KMS-11 (cell line): Measurements from ENCODE around the gene PLEKHD1.

ENCODE experiments used
- H2AFZ ChIP-seq: fragments of 200-600 bp; sonication (generic); 2 replicates; pipeline ENCODE4 v1.6.1; 2016; ENCODE audit warnings: antibody characterized with exemption, mixed run types, low read depth
- H3K27ac ChIP-seq: fragments of 200-600 bp; sonication (generic); 2 replicates; pipeline ENCODE4 v1.6.1; 2016; ENCODE audit warnings: mild to moderate bottlenecking, mixed run types
- H3K27me3 ChIP-seq: fragments of 200-600 bp; sonication (generic); 2 replicates; pipeline ENCODE4 v1.6.1; 2017; ENCODE audit warnings: mild to moderate bottlenecking, low read depth, mixed run types, moderate library complexity; ENCODE audit not compliant: insufficient read depth
- H3K36me3 ChIP-seq: fragments of 200-600 bp; sonication (generic); 2 replicates; pipeline ENCODE4 v1.6.1; 2017; ENCODE audit warnings: mild to moderate bottlenecking, mixed run types; ENCODE audit not compliant: insufficient read depth
- H3K4me1 ChIP-seq: fragments of 200-600 bp; sonication (generic); 2 replicates; pipeline ENCODE4 v1.6.1; 2016; ENCODE audit warnings: mild to moderate bottlenecking, low read depth, mixed run types; ENCODE audit not compliant: poor library complexity, severe bottlenecking
- H3K4me2 ChIP-seq: fragments of 200-600 bp; sonication (generic); 2 replicates; pipeline ENCODE4 v1.7.0; 2016; ENCODE audit warnings: mild to moderate bottlenecking, mixed run types
- H3K4me3 ChIP-seq: fragments of 200-600 bp; sonication (generic); IDR thresholded peaks from 2 replicates; pipeline ENCODE4 v1.6.1; 2017; ENCODE audit warnings: low read depth, low read length, mixed read lengths; ENCODE audit not compliant: insufficient read depth
- H3K79me2 ChIP-seq: fragments of 200-600 bp; sonication (generic); 2 replicates; pipeline ENCODE4 v1.6.1; 2016; ENCODE audit warnings: low read depth, mixed run types; ENCODE audit not compliant: insufficient read depth
- H3K9ac ChIP-seq: fragments of 200-600 bp; sonication (generic); 2 replicates; pipeline ENCODE4 v1.6.1; 2016; ENCODE audit warnings: mild to moderate bottlenecking, mixed run types
- H4K20me1 ChIP-seq: fragments of 200-600 bp; sonication (generic); 2 replicates; pipeline ENCODE4 v1.6.1; 2016; ENCODE audit warnings: mild to moderate bottlenecking, mixed run types; ENCODE audit not compliant: insufficient read depth
- CTCF ChIP-seq: fragments of 200-600 bp; sonication (generic); conservative IDR thresholded peaks from 2 replicates; pipeline ENCODE4 v1.6.1; 2017; ENCODE audit warnings: low read depth, mild to moderate bottlenecking, antibody characterized with exemption, low read length, moderate library complexity, mixed read lengths

Gene PLEKHD1

GRCh38 chr14:69504775-69505174 lies 20.2 kb downstream of the PLEKHD1 start:
- H3K9ac ChIP-seq, result no peak overlapping the region
- H3K27ac ChIP-seq, result no peak overlapping the region
- no peak overlapping the region for H3K4me3 ChIP-seq
- no peak for TF ChIP-seq CTCF
- no peaks in the 10 kb centered on the region for H4K20me1 ChIP-seq
- no peak overlapping the region for H2AFZ ChIP-seq
- H3K4me2 ChIP-seq, result no peak overlapping the region
- no peaks in the 10 kb centered on the region for H3K36me3 ChIP-seq
- H3K4me1 ChIP-seq, result no peaks in the 10 kb centered on the region
- no peaks in the 10 kb centered on the region for H3K79me2 ChIP-seq
- H3K27me3 ChIP-seq, result no peaks in the 10 kb centered on the region

- no peak for TF ChIP-seq CTCF
- Histone ChIP-seq H3K4me3 (no peak overlapping the region), H2AFZ (no peak overlapping the region), H3K4me2 (no peak overlapping the region), H3K36me3 (no peaks in the 10 kb centered on the region), H4K20me1 (no peaks in the 10 kb centered on the region), H3K27ac (no peak overlapping the region), H3K4me1 (no peaks in the 10 kb centered on the region), H3K79me2 (no peaks in the 10 kb centered on the region), H3K9ac (no peak overlapping the region), H3K27me3 (no peaks in the 10 kb centered on the region)
Observed at GRCh38 chr14:69505338-69506240, 21.1 kb downstream of the PLEKHD1 start.

- H3K4me2 ChIP-seq, result no peak overlapping the region
- no peaks in the 10 kb centered on the region for H4K20me1 ChIP-seq
- no peaks in the 10 kb centered on the region for H3K36me3 ChIP-seq
- no peak overlapping the region for H2AFZ ChIP-seq
- no peaks in the 10 kb centered on the region for H3K27me3 ChIP-seq
- no peaks in the 10 kb centered on the region for H3K4me1 ChIP-seq
- no peak overlapping the region for H3K9ac ChIP-seq
- H3K27ac ChIP-seq, result no peak overlapping the region
- no peak overlapping the region for H3K4me3 ChIP-seq
- no peak for TF ChIP-seq CTCF
- no peaks in the 10 kb centered on the region for H3K79me2 ChIP-seq
Observed at GRCh38 chr14:69506241-69506595, 21.7 kb downstream of the PLEKHD1 start.

GRCh38 chr14:69518289-69519101 lies 34.0 kb downstream of the PLEKHD1 start:
- no peaks in the 10 kb centered on the region for H4K20me1 ChIP-seq
- no peaks in the 10 kb centered on the region for H3K36me3 ChIP-seq
- H3K27ac ChIP-seq, result no peak overlapping the region
- H3K4me2 ChIP-seq, result no peak overlapping the region
- H3K4me1 ChIP-seq, result no peaks in the 10 kb centered on the region
- H3K79me2 ChIP-seq, result no peaks in the 10 kb centered on the region
- H2AFZ ChIP-seq, result no peak overlapping the region
- TF ChIP-seq CTCF, result no peak
- H3K27me3 ChIP-seq, result no peaks in the 10 kb centered on the region
- no peak overlapping the region for H3K9ac ChIP-seq
- H3K4me3 ChIP-seq, result no peak overlapping the region
